Breast epithelium (tissue), 4 donors: ENCODE measurements around the gene FRK. TPM values are rescaled to one million over a fixed set of nuclear protein-coding genes. Genes with fewer than 3 reads are reported as not detected.
"Not testable (repeated sequence)": the region's sequence is repeated elsewhere in the genome, so short reads cannot be mapped to it uniquely, and the experiment has no call there.

Experiments
- DNase-seq, 2 donors: peaks; one replicate each; pipeline ENCODE4 v3.0.0-alpha.2; 2019; ENCODE audit warnings: low spot score in 2 of 2
- H3K27ac ChIP-seq, 2 donors: fragments of 200-600 bp; sonication (generic) in 1 of 2; one replicate each; pipeline ENCODE4 v1.5.1; 2016 to 2019; ENCODE audit warnings: mild to moderate bottlenecking in 1 of 2
- H3K27me3 ChIP-seq, 2 donors: fragments of 200-600 bp; sonication (generic) in 1 of 2; one replicate each; pipeline versions ENCODE4 v1.5.1 to v1.6.0; 2017 to 2019; ENCODE audit warnings: control low read depth in 1 of 2, mild to moderate bottlenecking in 1 of 2
- H3K36me3 ChIP-seq: fragments of 200-600 bp; one replicate; pipeline ENCODE4 v1.5.1; 2019
- H3K4me1 ChIP-seq, 2 donors: fragments of 200-600 bp; sonication (generic); one replicate each; pipeline ENCODE4 v1.5.1; 2016 to 2019; ENCODE audit warnings: control low read depth in 1 of 2
- H3K4me3 ChIP-seq, 3 donors: fragments of 200-600 bp; sonication (generic); 1 replicate in 2 of 3; 2 replicates in 1 of 3; pipeline ENCODE4 v1.5.1; 2016 to 2019; ENCODE audit warnings: mild to moderate bottlenecking in 3 of 3, moderate library complexity in 2 of 3
- H3K9me3 ChIP-seq, 2 donors: fragments of 200-600 bp; sonication (generic) in 1 of 2; one replicate each; pipeline ENCODE4 v1.5.1; 2016 to 2019; ENCODE audit warnings: control low read depth in 1 of 2
- CTCF ChIP-seq, 3 donors: fragments of 450-650 bp; IDR thresholded peaks; one replicate each; pipeline ENCODE4 v1.5.1; 2016 to 2017; ENCODE audit warnings: antibody characterized with exemption in 3 of 3, mild to moderate bottlenecking in 3 of 3, moderate library complexity in 3 of 3
- POLR2A ChIP-seq: fragments of 450-650 bp; IDR thresholded peaks from one replicate; pipeline ENCODE4 v1.6.1; 2016; ENCODE audit warnings: antibody characterized with exemption, mild to moderate bottlenecking, moderate library complexity
- POLR2AphosphoS5 ChIP-seq, 3 donors: sonication (generic); formaldehyde crosslinking; IDR thresholded peaks; one replicate each; pipeline ENCODE4 v1.6.1; 2017; ENCODE audit warnings: antibody characterized with exemption in 3 of 3
- intact Hi-C: fragments of 100-400 bp; cut with DNase I; formaldehyde crosslinking; loops from one replicate; pipeline ENCODE4 v1.15.1; 2023; ENCODE audit warnings: low total_unique reads
- total RNA-seq, 3 donors: library from RNA; depleted of rRNA; stranded (reverse); fragments of >200 nt; gene quantifications; one replicate each; pipeline ENCODE4 v1.1.0, GENCODE V29; 2016

The FRK gene
- total RNA-seq, 3 donors from 2014 or later = 0.64 to 10.5 (median 5.9) TPM

- Histone ChIP-seq H3K36me3 (no peaks in the 10 kb centered on the region), H3K9me3 (no peaks in the 10 kb centered on the region), H3K27me3 (no peaks in the 10 kb centered on the region), H3K4me1 (no peaks in the 10 kb centered on the region), H3K4me3 (no peak overlapping the region), H3K27ac (no peak overlapping the region)
- TF ChIP-seq POLR2A (no peak), CTCF (IDR thresholded peaks at IDR 0.05) (no peak), POLR2AphosphoS5 (IDR thresholded peaks at IDR 0.05) (no peak)
- intact Hi-C loops = no loop called here
- DNase-seq = no peak
Measured at GRCh38 chr6:115954740-115955139, 106.0 kb downstream of the FRK start.

DNA sequence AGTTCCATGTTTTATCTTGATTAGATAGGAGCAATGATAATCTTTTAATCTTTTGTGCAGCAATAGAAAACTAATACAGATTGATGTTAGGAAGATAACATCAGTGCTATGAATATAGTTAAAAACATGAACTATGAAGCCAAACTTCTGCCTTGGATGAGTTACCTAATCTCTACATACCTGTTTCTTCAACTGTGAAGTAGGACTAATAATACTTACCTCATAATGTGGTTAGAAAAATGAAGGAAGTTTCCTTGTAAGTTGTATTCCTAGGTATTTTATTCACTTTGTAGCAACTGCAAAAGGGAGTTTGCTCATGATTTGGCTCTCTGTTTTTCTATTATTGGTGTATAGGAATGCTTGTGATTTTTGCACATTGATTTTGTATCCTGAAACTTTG lies 111.9 kb downstream of the FRK start:
- Histone ChIP-seq H3K27ac (no peak overlapping the region), H3K4me3 (no peak overlapping the region), H3K9me3 (peaks cover 0 to 4% of the 10 kb centered on the region in 2 donors), H3K36me3 (no peaks in the 10 kb centered on the region), H3K27me3 (no peaks in the 10 kb centered on the region), H3K4me1 (no peaks in the 10 kb centered on the region)
- no peak for TF ChIP-seq POLR2A
- TF ChIP-seq POLR2AphosphoS5 (IDR thresholded peaks at IDR 0.05) = no peak
- TF ChIP-seq CTCF (IDR thresholded peaks at IDR 0.05) = no peak
- intact Hi-C loops = no loop called here
- no peak for DNase-seq

GRCh38 chr6:115947966-115948541 lies 112.6 kb downstream of the FRK start:
- intact Hi-C loops = no loop called here
- no peak for DNase-seq

DNA sequence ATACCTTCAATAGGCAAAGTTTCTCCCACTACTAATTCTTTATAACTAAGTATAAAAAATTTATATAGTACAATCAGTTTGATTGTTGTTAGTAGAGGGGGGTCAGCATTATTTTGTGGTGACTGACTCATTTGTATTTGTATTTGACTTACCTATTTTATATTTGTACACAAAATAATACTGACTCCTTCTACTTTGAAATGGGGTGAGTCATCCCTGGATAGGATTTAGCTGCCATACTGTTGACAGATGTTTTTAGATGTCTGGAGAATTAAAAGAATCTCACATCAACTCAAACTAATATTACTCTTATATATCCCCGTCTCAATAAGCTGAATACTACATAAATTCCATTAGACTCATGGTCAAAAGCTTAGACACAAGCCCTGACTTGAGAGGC lies 114.9 kb downstream of the FRK start:
- H3K4me1 ChIP-seq = no peaks in the 10 kb centered on the region
- no peaks in the 10 kb centered on the region for H3K36me3 ChIP-seq
- TF ChIP-seq POLR2A = no peak
- TF ChIP-seq POLR2AphosphoS5 (IDR thresholded peaks at IDR 0.05) = no peak
- no peak for TF ChIP-seq CTCF (IDR thresholded peaks at IDR 0.05)
- H3K27ac ChIP-seq = no peak overlapping the region
- H3K27me3 ChIP-seq = no peaks in the 10 kb centered on the region
- H3K4me3 ChIP-seq = no peak overlapping the region
- no peak for DNase-seq
- intact Hi-C loops = no loop called here
- peaks cover 0 to 6% of the 10 kb centered on the region in 2 donors for H3K9me3 ChIP-seq

More at GRCh38 chr6:115947966-115948541, 112.6 kb downstream of the FRK start:
- Histone ChIP-seq H3K27me3 (no peaks in the 10 kb centered on the region), H3K27ac (no peak overlapping the region), H3K9me3 (peaks cover 0 to 4% of the 10 kb centered on the region in 2 donors), H3K4me1 (no peaks in the 10 kb centered on the region), H3K4me3 (no peak overlapping the region), H3K36me3 (no peaks in the 10 kb centered on the region)
- TF ChIP-seq POLR2AphosphoS5 (IDR thresholded peaks at IDR 0.05) (no peak), POLR2A (no peak), CTCF (IDR thresholded peaks at IDR 0.05) (no peak)

- Histone ChIP-seq H3K36me3 (no peaks in the 10 kb centered on the region), H3K27me3 (no peaks in the 10 kb centered on the region), H3K4me3 (no peak overlapping the region), H3K9me3 (peaks cover 0 to 11% of the 10 kb centered on the region in 2 donors), H3K27ac (no peak overlapping the region), H3K4me1 (no peaks in the 10 kb centered on the region)
- intact Hi-C loops = no loop called here
- TF ChIP-seq CTCF (IDR thresholded peaks at IDR 0.05) = no peak
- no peak for TF ChIP-seq POLR2A
- no peak for TF ChIP-seq POLR2AphosphoS5 (IDR thresholded peaks at IDR 0.05)
- no peak for DNase-seq
Measured at GRCh38 chr6:115945306-115945705, 115.4 kb downstream of the FRK start.

DNA sequence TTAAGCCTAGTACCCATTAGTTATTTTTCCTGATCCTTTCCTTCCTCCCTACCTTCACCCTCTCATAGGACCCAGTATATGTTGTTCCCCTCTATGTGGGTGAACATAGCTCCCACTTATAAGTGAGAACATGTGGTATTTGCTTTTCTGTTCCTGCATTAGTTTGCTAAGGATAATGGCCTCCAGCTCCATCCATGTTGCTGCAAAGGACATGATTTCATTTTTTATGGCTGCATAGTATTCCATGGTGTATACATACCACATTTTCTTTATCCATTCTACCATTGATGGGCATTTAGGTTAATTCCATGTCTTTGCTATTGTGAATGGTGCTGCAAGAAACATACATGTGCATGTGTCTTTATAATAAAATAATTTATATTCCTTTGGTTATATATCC lies 115.9 kb downstream of the FRK start:
- H3K4me1 ChIP-seq, H3K36me3 ChIP-seq, H3K27me3 ChIP-seq, DNase-seq, H3K4me3 ChIP-seq, intact Hi-C loops, H3K27ac ChIP-seq: not testable (repeated sequence)
- peaks cover 0 to 16% of the 10 kb centered on the region in 2 donors for H3K9me3 ChIP-seq

DNA sequence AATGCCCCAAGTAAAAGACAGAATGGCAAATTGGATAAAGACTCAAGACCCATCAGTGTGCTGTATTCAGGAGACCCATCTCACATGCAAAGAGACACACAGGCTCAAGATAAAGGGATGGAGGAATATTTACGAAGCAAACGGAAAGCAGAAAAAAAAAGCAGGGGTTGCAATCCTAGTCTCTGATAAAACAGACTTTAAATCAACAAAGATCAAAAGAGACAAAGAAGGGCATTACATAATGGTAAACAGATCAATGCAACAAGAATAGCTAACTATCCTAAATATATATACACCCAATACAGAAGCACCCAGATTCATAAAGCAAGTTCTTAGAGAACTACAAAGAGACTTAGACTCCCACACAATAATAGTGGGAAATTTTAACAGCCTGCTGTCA lies 123.2 kb downstream of the FRK start:
- DNase-seq, H3K4me1 ChIP-seq, H3K27me3 ChIP-seq, H3K36me3 ChIP-seq, intact Hi-C loops, H3K4me3 ChIP-seq, H3K27ac ChIP-seq: not testable (repeated sequence)
- H3K9me3 ChIP-seq = peaks cover 0 to 14% of the 10 kb centered on the region in 2 donors
